GM12892 (cell line): ENCODE measurements around the gene HAPLN2.

Source experiments
- POLR2AphosphoS5 ChIP-seq: IDR thresholded peaks from 2 replicates; pipeline ENCODE4 v1.6.1; 2011; ENCODE audit warnings: low read depth, low read length, control low read depth
- TAF1 ChIP-seq: IDR thresholded peaks from 2 replicates; pipeline ENCODE4 v1.6.1; 2011; ENCODE audit warnings: low read depth, mild to moderate bottlenecking, control low read depth, low read length, borderline replicate concordance

- TF ChIP-seq TAF1 (no peak), POLR2AphosphoS5 (no peak)
Measured at GRCh38 chr1:156589546-156589945, 29.7 kb upstream of the HAPLN2 start.
